GM12891 (cell line): ENCODE results near the gene CRYGB.

Experiments used
- POLR2AphosphoS5 ChIP-seq: IDR thresholded peaks from 2 replicates; pipeline ENCODE4 v1.6.1; 2011; ENCODE audit warnings: low read depth, low read length, control low read depth
- SPI1 ChIP-seq: IDR thresholded peaks from 2 replicates; pipeline ENCODE4 v1.6.1; 2011; ENCODE audit warnings: low read depth, low read length, control low read depth

GRCh38 chr2:208148803-208149202 is 2.8 kb upstream of the CRYGB start:
- no peak for TF ChIP-seq POLR2AphosphoS5
- TF ChIP-seq SPI1, result no peak
